Measurements from ENCODE around the gene AP4E1. TPM values are rescaled to one million over a fixed set of nuclear protein-coding genes. Genes with fewer than 3 reads are reported as not detected.

AP4E1 gene
- total RNA-seq, 1 experiment from 2014 or later: 10.1 TPM

GRCh38 chr15:50964075-50964474, 55.6 kb downstream of the AP4E1 start (continued):
- no peak for TF ChIP-seq EZH2phosphoT487 (IDR thresholded peaks at IDR 0.05; ENCODE audit: borderline replicate concordance)
- no peak for TF ChIP-seq EZH2 (IDR thresholded peaks at IDR 0.05)
- TF ChIP-seq SIN3A (IDR thresholded peaks at IDR 0.05; ENCODE audit: low read depth): no peak
- no peak for TF ChIP-seq POLR2AphosphoS5 (IDR thresholded peaks at IDR 0.05; ENCODE audit: low read depth, low read length)
- TF ChIP-seq ZNF274 (IDR thresholded peaks at IDR 0.05; ENCODE audit: low read depth, low read length): no peak
- no peak for TF ChIP-seq JUND (IDR thresholded peaks at IDR 0.05)
- TF ChIP-seq POLR2A (IDR thresholded peaks at IDR 0.05; ENCODE audit: borderline replicate concordance, extremely low read depth, insufficient read depth, insufficient read length): no peak
- no peak for TF ChIP-seq EGR1 (IDR thresholded peaks at IDR 0.05; ENCODE audit: low read depth)
- no peak for TF ChIP-seq ATF3 (IDR thresholded peaks at IDR 0.05)

- RAD21 ChIA-PET (ENCODE audit: low non-redundant PET in 1 of 2, low total read pairs in 2 of 2, uncharacterized antibody in 2 of 2, unreplicated experiment in 2 of 2): no interaction called here
- no peak for ATAC-seq
- no peak overlapping the region for H3K4me2 ChIP-seq (ENCODE audit: low read length)
- H4K20me1 ChIP-seq (ENCODE audit: insufficient read depth): no peaks in the 10 kb centered on the region
- POLR2A ChIA-PET: no interaction called here
- no peak overlapping the region for H3K27ac ChIP-seq (ENCODE audit: low read depth, low read length)
- H2AFZ ChIP-seq (ENCODE audit: low read depth, low read length, poor library complexity, severe bottlenecking): no peak overlapping the region
- H3K27me3 ChIP-seq (ENCODE audit: insufficient read depth, low read length): no peaks in the 10 kb centered on the region
- peaks cover 0 to 6% of the 10 kb centered on the region in 2 experiments; a peak in 1 of 4 replicates for H3K9me3 ChIP-seq (ENCODE audit: control insufficient read depth in 1 of 2, insufficient read depth in 1 of 2, low read depth in 1 of 2, low read length in 2 of 2)
- intact Hi-C loops (cut with micrococcal nuclease): no loop called here
- CTCF ChIA-PET: no interaction called here
- no peak overlapping the region for H3K9ac ChIP-seq (ENCODE audit: low read length)
- no peaks in the 10 kb centered on the region for H3K9me2 ChIP-seq (ENCODE audit: insufficient read depth)
- no peak for DNase-seq (ENCODE audit: low read depth, low spot score)
- 0 out of 4 replicates have a peak, but pooled peaks cover 0 to 11% of the 10 kb centered on the region in 2 experiments for H3K36me3 ChIP-seq (ENCODE audit: control insufficient read depth in 1 of 2, insufficient read depth in 2 of 2, low read length in 2 of 2)
- no peaks in the 10 kb centered on the region for H3K79me2 ChIP-seq (ENCODE audit: insufficient read depth, low read length)
- H3K4me1 ChIP-seq (ENCODE audit: control insufficient read depth in 1 of 2, insufficient read depth in 2 of 2, low read length in 2 of 2): no peaks in the 10 kb centered on the region
- TF ChIP-seq POLR2AphosphoS5 (IDR thresholded peaks at IDR 0.05; ENCODE audit: low read depth, low read length) (no peak), CEBPB (IDR thresholded peaks at IDR 0.05; ENCODE audit: low read depth) (no peak), EZH2phosphoT487 (IDR thresholded peaks at IDR 0.05; ENCODE audit: borderline replicate concordance) (no peak), YY1 (IDR thresholded peaks at IDR 0.05; ENCODE audit: extremely low read depth, insufficient replicate concordance, low read depth, low read length) (no peak), ZFX (IDR thresholded peaks at IDR 0.05) (no peak), REST (IDR thresholded peaks at IDR 0.05; ENCODE audit: low read depth) (no peak), POLR2A (IDR thresholded peaks at IDR 0.05; ENCODE audit: borderline replicate concordance, extremely low read depth, insufficient read depth, insufficient read length) (no peak)
- H3K4me3 ChIP-seq (replicated peaks in 1 of 2; ENCODE audit: low read depth in 1 of 2, low read length in 2 of 2): no peak overlapping the region
- no TSS peak for BruUV-seq (replicated peaks)
Measured at GRCh38 chr15:50968353-50968752, 59.9 kb downstream of the AP4E1 start.
